Stomach (tissue), 4 donors: Measurements from ENCODE around the gene ERC2.

Experiments used
- EP300 ChIP-seq: sonication (generic); formaldehyde crosslinking; IDR thresholded peaks from one replicate; pipeline ENCODE4 v1.6.1; 2017; ENCODE audit warnings: antibody characterized with exemption
- POLR2A ChIP-seq, 4 donors: fragments of 450-650 bp; IDR thresholded peaks; one replicate each; pipeline ENCODE4 v1.6.1; 2016; ENCODE audit warnings: antibody characterized with exemption in 4 of 4, control low read depth in 2 of 4, mild to moderate bottlenecking in 1 of 4, moderate library complexity in 1 of 4
- POLR2AphosphoS5 ChIP-seq, 3 donors: sonication (generic); formaldehyde crosslinking; IDR thresholded peaks; one replicate each; pipeline ENCODE4 v1.6.1; 2016; ENCODE audit warnings: antibody characterized with exemption in 3 of 3
- TF ChIP-seq, protein P1 (sequence below), 7 experiments: fragments of 450-650 bp in 4 of 7; fragments of 200-600 bp in 3 of 7; sonication (generic) in 3 of 7; IDR thresholded peaks; one replicate each; pipeline ENCODE4 v1.5.1; 2016 to 2019; ENCODE audit warnings: antibody characterized with exemption in 7 of 7, control low read depth in 2 of 7, mild to moderate bottlenecking in 1 of 7

- TF ChIP-seq, protein P1, sequence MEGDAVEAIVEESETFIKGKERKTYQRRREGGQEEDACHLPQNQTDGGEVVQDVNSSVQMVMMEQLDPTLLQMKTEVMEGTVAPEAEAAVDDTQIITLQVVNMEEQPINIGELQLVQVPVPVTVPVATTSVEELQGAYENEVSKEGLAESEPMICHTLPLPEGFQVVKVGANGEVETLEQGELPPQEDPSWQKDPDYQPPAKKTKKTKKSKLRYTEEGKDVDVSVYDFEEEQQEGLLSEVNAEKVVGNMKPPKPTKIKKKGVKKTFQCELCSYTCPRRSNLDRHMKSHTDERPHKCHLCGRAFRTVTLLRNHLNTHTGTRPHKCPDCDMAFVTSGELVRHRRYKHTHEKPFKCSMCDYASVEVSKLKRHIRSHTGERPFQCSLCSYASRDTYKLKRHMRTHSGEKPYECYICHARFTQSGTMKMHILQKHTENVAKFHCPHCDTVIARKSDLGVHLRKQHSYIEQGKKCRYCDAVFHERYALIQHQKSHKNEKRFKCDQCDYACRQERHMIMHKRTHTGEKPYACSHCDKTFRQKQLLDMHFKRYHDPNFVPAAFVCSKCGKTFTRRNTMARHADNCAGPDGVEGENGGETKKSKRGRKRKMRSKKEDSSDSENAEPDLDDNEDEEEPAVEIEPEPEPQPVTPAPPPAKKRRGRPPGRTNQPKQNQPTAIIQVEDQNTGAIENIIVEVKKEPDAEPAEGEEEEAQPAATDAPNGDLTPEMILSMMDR (IDR thresholded peaks at IDR 0.05) = no peak
- TF ChIP-seq POLR2A (IDR thresholded peaks at IDR 0.05) (no peak), EP300 (no peak), POLR2AphosphoS5 (IDR thresholded peaks at IDR 0.05) (no peak)
These were observed 412.7 kb downstream of the ERC2 start for GRCh38 chr3:56055546-56055945.
